HG02623 (cell line): ENCODE results near the gene FLT3LG.
A peak's percentile ranks its signal among the peaks of the same experiment; 100 is the strongest.
"Not testable (repeated sequence)": the region's sequence is repeated elsewhere in the genome, so short reads cannot be mapped to it uniquely, and the experiment has no call there.

Experiments used
- ATAC-seq: cut with Tn5 transposase; IDR thresholded peaks from one replicate; pipeline ENCODE4 v1.9.1; 2021; ENCODE audit warnings: moderate library complexity; ENCODE audit not compliant: unreplicated experiment

FLT3LG gene

GRCh38 chr19:49440439-49441209 is 33.4 kb upstream of the FLT3LG start:
- no peak for ATAC-seq

- ATAC-seq, result no peak
Observed at GRCh38 chr19:49441210-49441959, 32.6 kb upstream of the FLT3LG start, which contains the start of gene SLC17A7. Gene SLC17A7, minus strand, starts transcription at chr19:49441527. Its CDS starts 148 bp downstream, at chr19:49441379.

- no peak for ATAC-seq
Observed at GRCh38 chr19:49441960-49442350, 32.1 kb upstream of the FLT3LG start.

- ATAC-seq, result no peak
Observed at GRCh38 chr19:49442354-49442753, 31.7 kb upstream of the FLT3LG start.

- peak; percentile 19 for ATAC-seq
Observed at GRCh38 chr19:49442771-49443365, 31.1 kb upstream of the FLT3LG start.

GRCh38 chr19:49443366-49444099 is 30.5 kb upstream of the FLT3LG start:
- ATAC-seq, result peak; percentile 65

GRCh38 chr19:49444100-49444700 is 29.8 kb upstream of the FLT3LG start:
- ATAC-seq, result not testable (repeated sequence)

GRCh38 chr19:49445997-49446396 is 28.0 kb upstream of the FLT3LG start:
- no peak for ATAC-seq

- no peak for ATAC-seq
Observed at GRCh38 chr19:49447485-49448431, 26.3 kb upstream of the FLT3LG start.

GRCh38 chr19:49448432-49448786 is 25.6 kb upstream of the FLT3LG start:
- no peak for ATAC-seq

- ATAC-seq, result no peak
Observed at GRCh38 chr19:49450405-49450804, 23.6 kb upstream of the FLT3LG start.

- peak; percentile 39 for ATAC-seq
Observed at GRCh38 chr19:49451430-49452181, 22.4 kb upstream of the FLT3LG start, which contains the start of gene PIH1D1. Gene PIH1D1, minus strand, starts transcription at chr19:49451814. Its CDS starts 240 bp downstream, at chr19:49451574.

- peak; percentile 83 for ATAC-seq
Observed at GRCh38 chr19:49453013-49453756, 20.8 kb upstream of the FLT3LG start, which contains the start of gene ALDH16A1. Gene ALDH16A1, plus strand, starts transcription at chr19:49453225. Its CDS starts 107 bp downstream, at chr19:49453332.

GRCh38 chr19:49453757-49454240 is 20.2 kb upstream of the FLT3LG start:
- no peak for ATAC-seq

- ATAC-seq, result no peak
Observed at GRCh38 chr19:49455773-49456172, 18.2 kb upstream of the FLT3LG start.

- no peak for ATAC-seq
Observed at GRCh38 chr19:49456326-49456725, 17.7 kb upstream of the FLT3LG start.

- ATAC-seq, result no peak
Observed at GRCh38 chr19:49458567-49458903, 15.5 kb upstream of the FLT3LG start.

GRCh38 chr19:49459388-49459787 is 14.6 kb upstream of the FLT3LG start:
- no peak for ATAC-seq
